ENCODE results near the gene DNAH14.

The DNAH14 gene

GRCh38 chr1:224980181-224980580 is 50.7 kb downstream of the DNAH14 start:
- TF ChIP-seq NFIC (IDR thresholded peaks at IDR 0.05), result no peak
- TF ChIP-seq TAF1 (IDR thresholded peaks at IDR 0.05; ENCODE audit: low read depth), result no peak
- TF ChIP-seq EP300 (IDR thresholded peaks at IDR 0.05; ENCODE audit: borderline replicate concordance), result no peak
- no peak for TF ChIP-seq REST (IDR thresholded peaks at IDR 0.05; ENCODE audit: low read depth)
- no peak for TF ChIP-seq TCF12 (IDR thresholded peaks at IDR 0.05; ENCODE audit: low read depth)
- TF ChIP-seq EGR1 (IDR thresholded peaks at IDR 0.05), result no peak
- no peak for TF ChIP-seq YY1 (IDR thresholded peaks at IDR 0.05; ENCODE audit: low read depth)

DNA sequence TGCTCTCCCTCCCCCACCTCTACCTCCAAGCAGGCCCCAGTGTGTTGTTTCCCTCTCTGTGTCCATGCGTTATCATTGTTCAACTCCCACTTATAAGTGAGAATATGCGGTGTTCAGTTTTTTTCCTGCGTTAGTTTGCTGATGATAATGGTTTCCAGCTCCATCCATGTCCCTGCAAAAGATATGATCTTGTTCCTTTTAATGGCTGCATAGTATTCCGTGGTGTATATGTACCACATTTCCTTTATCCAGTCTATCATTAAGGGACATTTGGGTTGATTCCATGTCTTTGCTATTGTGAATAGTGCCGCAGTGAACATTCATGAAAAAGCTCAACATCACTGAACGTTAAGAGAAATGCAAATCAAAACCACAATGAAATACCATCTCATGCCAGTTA is 58.6 kb downstream of the DNAH14 start:
- TF ChIP-seq REST (IDR thresholded peaks at IDR 0.05; ENCODE audit: low read depth), result no peak
- no peak for TF ChIP-seq EP300 (IDR thresholded peaks at IDR 0.05; ENCODE audit: borderline replicate concordance)
- no peak for TF ChIP-seq FOXM1 (IDR thresholded peaks at IDR 0.05; ENCODE audit: borderline replicate concordance, low read depth)
- no peak for TF ChIP-seq RAD21 (IDR thresholded peaks at IDR 0.05; ENCODE audit: low read depth)
- no peak for TF ChIP-seq YY1 (IDR thresholded peaks at IDR 0.05; ENCODE audit: low read depth)
- no peak for TF ChIP-seq TAF1 (IDR thresholded peaks at IDR 0.05; ENCODE audit: low read depth)
- TF ChIP-seq ZBTB7A (IDR thresholded peaks at IDR 0.05; ENCODE audit: low read depth), result no peak

DNA sequence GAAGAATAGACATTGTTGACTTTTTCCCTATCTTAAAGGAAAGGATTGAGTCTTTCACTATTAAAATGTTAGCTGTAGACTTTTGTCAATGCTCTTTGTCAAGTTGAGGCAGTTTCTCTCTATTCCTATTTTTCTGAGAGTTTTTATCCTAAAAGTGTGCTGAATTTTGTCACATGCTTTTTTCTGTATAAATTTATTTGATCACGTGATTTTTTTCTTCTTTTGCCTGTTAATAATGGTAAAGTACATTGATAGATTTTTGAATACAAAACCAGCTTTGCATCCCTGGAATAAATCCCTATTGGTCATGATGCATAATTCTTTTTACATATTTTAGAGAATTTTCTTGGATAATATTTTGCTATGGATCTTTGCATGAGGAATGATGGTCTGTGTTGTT is 60.1 kb downstream of the DNAH14 start:
- TF ChIP-seq REST (IDR thresholded peaks at IDR 0.05; ENCODE audit: low read depth), result no peak
- no peak for TF ChIP-seq USF1 (IDR thresholded peaks at IDR 0.05)
- no peak for TF ChIP-seq ZBTB7A (IDR thresholded peaks at IDR 0.05; ENCODE audit: low read depth)
- TF ChIP-seq CEBPB (IDR thresholded peaks at IDR 0.05), result no peak
- TF ChIP-seq TEAD4 (IDR thresholded peaks at IDR 0.05), result no peak
- TF ChIP-seq TCF12 (IDR thresholded peaks at IDR 0.05; ENCODE audit: low read depth), result no peak
- no peak for TF ChIP-seq CREB1 (IDR thresholded peaks at IDR 0.05; ENCODE audit: low read depth)
- TF ChIP-seq YY1 (IDR thresholded peaks at IDR 0.05; ENCODE audit: low read depth), result no peak
- no peak for TF ChIP-seq EP300 (IDR thresholded peaks at IDR 0.05; ENCODE audit: borderline replicate concordance)
- TF ChIP-seq TAF1 (IDR thresholded peaks at IDR 0.05; ENCODE audit: low read depth), result no peak
- no peak for TF ChIP-seq NFIC (IDR thresholded peaks at IDR 0.05)
- TF ChIP-seq, protein P1, sequence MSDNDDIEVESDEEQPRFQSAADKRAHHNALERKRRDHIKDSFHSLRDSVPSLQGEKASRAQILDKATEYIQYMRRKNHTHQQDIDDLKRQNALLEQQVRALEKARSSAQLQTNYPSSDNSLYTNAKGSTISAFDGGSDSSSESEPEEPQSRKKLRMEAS (IDR thresholded peaks at IDR 0.05), result no peak
- TF ChIP-seq FOXM1 (IDR thresholded peaks at IDR 0.05; ENCODE audit: borderline replicate concordance, low read depth), result no peak
- TF ChIP-seq EGR1 (IDR thresholded peaks at IDR 0.05), result no peak
- TF ChIP-seq RAD21 (IDR thresholded peaks at IDR 0.05; ENCODE audit: low read depth), result no peak

DNA sequence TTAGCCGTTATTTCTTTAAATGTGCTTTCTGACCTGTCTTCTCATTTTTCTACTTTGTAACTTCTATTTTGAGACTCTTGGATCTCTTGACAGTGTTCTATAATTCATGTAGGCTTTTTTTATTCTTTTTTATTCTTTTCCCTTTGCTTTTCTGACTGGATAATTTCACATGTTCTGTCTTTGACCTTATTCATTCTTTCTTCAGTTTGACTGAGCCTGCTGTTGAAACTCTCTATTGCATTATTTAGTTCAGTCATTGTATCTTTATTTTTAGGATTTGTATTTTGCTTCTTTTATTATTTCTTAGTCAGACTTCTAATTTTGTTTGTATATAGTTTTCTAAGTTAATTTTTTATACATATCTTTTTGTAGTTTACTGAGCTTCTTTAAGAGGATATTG is 66.1 kb downstream of the DNAH14 start:
- TF ChIP-seq EP300 (IDR thresholded peaks at IDR 0.05; ENCODE audit: borderline replicate concordance), result no peak
- no peak for TF ChIP-seq TAF1 (IDR thresholded peaks at IDR 0.05; ENCODE audit: low read depth)
- no peak for TF ChIP-seq CREB1 (IDR thresholded peaks at IDR 0.05; ENCODE audit: low read depth)
- no peak for TF ChIP-seq YY1 (IDR thresholded peaks at IDR 0.05; ENCODE audit: low read depth)

DNA sequence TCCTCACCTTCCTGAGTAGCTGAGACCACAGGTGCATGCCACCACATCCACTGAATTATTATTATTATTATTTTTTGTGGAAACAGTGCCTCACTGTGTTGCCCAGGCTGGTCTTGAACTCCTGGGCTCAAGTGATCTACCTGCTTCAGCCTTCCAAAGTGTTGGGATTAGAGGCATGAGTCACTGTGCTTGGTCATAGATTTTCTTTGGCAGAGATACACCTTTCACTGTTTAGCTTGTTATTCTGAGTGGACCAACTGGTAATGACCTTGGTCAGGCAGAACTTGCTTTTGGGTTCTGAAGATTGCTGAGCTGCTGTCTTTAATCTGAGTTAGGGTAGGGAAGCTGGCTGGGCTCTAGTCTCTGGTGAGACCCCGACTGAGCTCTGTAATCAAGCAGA is 66.8 kb downstream of the DNAH14 start:
- no peak for TF ChIP-seq RAD21 (IDR thresholded peaks at IDR 0.05; ENCODE audit: low read depth)
- no peak for TF ChIP-seq CREB1 (IDR thresholded peaks at IDR 0.05; ENCODE audit: low read depth)
- no peak for TF ChIP-seq YY1 (IDR thresholded peaks at IDR 0.05; ENCODE audit: low read depth)
- TF ChIP-seq REST (IDR thresholded peaks at IDR 0.05; ENCODE audit: low read depth), result no peak
- TF ChIP-seq TEAD4 (IDR thresholded peaks at IDR 0.05), result no peak

Measured in Ishikawa (cell line).